ENCODE data around the gene FEM1C.

GRCh38 chr5:115551415-115551814 lies 6.8 kb upstream of the FEM1C start:
- peak in 1 of 3 donors; percentile 25 for TF ChIP-seq POLR2AphosphoS5 (IDR thresholded peaks at IDR 0.05)
- no peak for TF ChIP-seq EP300 (IDR thresholded peaks at IDR 0.05; ENCODE audit: low read depth)
- TF ChIP-seq CTCF (IDR thresholded peaks at IDR 0.05) = no peak
- no peak for TF ChIP-seq POLR2A (IDR thresholded peaks at IDR 0.05)
